Colon (tissue), 2 donors: ENCODE measurements around the gene CGB8.
"Not testable (repeated sequence)": the region's sequence is repeated elsewhere in the genome, so short reads cannot be mapped to it uniquely, and the experiment has no call there.

Source experiments
- FAIRE-seq: peaks from 2 replicates; lab custom pipeline; 2012; peaks lifted over from hg19 to GRCh38; lab: Jason Lieb, UNC
- donor health status: control.
- donor health status: control.

Gene CGB8

DNA sequence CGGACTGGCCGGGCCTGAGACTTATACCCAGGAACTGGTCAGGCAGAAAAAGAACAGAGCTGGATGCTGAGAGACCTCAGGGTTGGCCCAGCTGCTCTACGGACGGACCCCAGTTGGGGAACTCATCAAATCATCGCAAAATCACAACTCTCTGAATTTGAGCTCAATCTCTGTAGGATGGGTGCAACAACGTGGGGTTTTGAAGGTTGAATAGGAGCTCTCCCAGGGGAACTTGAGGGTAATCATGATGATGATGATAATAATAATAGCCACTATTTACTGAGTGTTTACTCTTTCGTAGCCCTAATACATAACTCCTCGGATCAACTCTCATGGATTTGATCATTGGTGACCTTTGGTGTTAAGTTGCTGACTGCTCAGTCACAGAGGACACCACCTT, 18.6 kb downstream of the CGB8 start:
- FAIRE-seq, result not testable (repeated sequence)

DNA sequence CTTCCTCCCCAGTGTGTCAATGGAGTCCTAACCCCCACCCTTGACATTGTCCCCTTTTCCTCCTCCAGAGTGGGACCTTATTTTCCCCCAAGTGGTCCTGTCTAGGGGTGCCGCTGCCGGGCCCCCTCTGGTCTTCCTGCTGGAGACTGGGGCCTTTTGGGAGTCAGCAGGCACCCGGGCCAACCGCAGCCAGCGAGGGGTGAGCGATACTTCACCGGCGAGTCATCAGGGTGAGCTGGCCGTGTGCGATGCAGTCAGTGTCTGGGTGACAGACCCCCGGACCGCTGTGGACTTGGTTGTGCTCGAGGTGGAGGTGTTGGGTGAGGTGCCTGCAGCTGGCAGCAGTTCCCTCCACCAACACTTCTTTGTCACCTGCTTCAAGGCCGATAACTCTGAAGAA, 19.2 kb downstream of the CGB8 start:
- FAIRE-seq, result not testable (repeated sequence)

DNA sequence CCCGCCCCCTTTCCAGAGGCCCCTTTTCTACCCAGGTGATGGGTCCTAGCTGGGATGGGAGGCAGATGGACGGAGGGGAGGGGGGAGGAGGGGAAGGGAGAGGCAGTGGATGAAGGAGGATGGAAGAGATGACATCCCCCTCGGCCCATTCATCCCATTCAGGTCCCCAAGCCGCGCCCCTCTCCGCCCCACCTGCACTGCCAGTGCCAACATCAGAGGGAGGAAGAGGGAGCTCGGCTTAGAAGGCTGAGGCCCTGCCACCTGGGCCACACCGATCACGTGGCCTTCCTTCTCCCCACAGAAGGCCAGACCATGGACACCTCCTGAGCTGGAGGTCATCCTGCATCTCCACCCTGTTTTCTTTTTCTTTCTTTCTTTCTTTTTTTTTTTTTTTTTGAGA, 20.2 kb downstream of the CGB8 start:
- FAIRE-seq, result not testable (repeated sequence)

DNA sequence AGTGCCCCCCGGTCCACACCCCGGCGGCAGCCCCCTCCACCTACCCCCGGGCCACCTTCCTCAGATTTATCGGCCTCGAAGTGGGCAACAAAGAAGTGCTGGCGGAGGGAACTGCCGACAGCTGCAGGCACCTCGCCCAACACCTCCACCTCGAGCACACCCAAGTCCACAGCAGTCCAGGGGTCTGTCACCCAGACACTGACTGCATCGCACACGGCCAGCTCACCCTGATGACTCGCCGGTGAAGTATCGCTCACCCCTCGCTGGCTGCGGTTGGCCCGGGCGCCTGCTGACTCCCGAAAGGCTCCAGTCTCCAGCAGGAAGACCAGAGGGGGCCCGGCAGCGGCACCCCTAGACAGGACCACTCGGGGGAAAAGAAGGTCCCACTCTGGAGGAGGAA, 23.3 kb downstream of the CGB8 start:
- FAIRE-seq, result not testable (repeated sequence)

DNA sequence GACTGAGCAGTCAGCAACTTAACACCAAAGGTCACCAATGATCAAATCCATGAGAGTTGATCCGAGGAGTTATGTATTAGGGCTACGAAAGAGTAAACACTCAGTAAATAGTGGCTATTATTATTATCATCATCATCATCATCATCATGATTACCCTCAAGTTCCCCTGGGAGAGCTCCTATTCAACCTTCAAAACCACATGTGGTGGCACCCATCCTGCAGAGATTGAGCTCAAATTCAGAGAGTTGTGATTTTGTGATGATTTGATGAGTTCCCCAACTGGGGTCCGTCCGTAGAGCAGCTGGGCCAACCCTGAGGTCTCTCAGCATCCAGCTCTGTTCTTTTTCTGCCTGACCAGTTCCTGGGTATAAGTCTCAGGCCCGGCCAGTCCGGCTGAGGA, 23.8 kb downstream of the CGB8 start:
- FAIRE-seq, result not testable (repeated sequence)

DNA sequence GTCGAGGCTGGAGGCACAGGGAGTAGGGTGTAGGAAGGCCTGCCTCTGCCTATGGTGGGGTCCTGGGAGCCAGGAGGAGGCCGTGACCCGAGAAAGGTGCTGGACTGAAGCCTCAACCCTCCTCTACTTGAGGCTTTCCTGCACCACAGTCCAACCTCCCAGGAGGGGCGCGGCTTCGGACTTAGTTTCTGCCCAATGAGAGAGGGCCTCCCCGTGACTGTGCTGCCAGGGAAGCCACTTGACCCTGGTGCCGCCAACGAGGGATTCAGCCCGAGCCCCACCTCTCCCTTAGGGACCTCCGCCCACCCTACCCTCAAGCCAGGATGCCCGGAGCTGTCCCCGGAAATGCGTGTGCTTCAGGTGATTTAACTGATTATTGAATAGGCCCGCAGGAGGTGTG, 24.7 kb downstream of the CGB8 start, which contains the start of gene CGB3:
CGB3 (minus strand) TSS at position 101 of the 400 bp plus-strand sequence. CDS start 362 bp downstream, outside the sequence.
- FAIRE-seq, result not testable (repeated sequence)

DNA sequence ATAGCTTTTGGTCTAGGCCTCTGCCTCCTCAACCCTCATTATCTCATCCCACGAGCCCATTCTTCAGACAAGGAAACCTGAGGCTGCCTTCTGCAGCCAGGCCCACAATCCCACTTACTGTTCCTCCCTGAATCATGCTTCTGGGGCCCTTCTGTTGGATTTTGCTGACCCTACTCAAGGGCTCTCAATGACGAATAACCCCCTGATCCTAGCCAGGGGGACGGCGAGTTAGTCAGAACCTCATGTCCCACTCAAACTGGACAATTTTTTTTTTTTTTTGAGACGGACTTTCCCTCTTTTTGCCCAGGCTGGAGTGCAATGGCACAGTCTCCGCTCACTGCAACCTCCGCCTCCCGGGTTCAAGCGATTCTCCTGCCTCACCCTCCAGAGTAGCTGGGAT, 26.8 kb downstream of the CGB8 start:
- FAIRE-seq, result no peak

DNA sequence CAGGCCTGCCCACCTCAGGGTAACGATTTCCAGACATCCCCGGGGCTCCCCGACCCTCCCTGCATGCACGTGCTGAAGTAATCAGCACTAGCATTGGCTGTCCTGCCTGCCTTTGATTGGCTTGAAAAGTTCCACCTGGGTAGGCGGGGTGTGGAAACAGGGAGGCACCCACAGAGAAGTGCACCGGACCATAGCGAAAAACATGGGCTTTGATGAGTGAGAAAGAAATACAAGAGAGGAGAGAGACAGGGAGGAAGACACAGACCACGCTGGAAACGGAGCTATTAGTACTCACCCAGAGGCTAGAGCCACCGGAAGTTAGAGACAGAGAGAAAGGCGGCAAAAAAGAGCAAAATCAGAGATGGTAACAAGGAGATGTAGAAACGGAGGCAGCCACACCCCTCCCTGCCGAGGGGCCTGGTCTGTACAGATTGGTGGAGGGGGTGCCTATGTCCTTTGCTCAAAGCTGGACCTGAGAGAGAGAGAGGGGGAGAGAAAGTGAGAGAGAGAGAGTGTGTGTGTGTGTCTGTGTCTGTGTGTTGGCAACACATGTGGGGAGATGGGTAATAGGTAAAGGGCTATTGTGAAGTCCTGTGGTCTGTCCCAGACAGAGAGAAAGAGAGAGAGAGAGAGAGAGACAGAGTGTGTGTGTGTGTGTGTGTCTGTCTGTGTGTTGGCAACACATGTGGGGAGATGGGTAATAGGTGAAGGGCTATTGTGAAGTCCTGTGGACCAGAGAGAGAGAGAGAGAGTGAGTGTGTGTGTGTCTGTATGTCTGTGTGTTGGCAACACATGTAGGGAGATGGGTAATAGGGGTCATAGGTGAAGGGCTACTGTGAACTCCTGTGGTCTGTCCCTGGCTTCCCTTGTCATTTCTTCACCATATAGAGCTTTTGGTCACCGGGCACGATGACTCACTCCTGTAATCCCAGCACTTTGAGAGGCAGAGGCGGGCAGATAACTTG, 27.7 kb downstream of the CGB8 start:
- FAIRE-seq, result no peak

DNA sequence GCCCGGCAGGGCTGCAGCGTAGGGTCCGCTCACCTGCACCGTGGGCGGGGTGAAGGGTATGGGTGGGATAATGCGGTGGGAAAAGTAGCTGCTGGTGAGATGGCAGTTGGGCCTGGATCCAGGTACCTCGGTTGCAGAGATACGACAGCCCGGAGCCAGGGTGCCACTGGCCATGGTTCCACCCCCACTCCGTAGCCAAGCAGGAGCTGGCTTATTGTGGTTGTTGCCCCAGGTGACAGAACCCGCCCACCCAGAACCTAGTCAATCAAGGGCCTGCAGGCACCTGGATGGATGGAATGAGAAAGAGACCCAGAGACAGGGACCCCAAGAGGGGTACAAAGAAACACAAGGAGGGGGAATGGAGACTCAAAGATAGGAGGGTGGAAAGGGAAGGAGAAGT, 28.6 kb downstream of the CGB8 start:
- no peak for FAIRE-seq

DNA sequence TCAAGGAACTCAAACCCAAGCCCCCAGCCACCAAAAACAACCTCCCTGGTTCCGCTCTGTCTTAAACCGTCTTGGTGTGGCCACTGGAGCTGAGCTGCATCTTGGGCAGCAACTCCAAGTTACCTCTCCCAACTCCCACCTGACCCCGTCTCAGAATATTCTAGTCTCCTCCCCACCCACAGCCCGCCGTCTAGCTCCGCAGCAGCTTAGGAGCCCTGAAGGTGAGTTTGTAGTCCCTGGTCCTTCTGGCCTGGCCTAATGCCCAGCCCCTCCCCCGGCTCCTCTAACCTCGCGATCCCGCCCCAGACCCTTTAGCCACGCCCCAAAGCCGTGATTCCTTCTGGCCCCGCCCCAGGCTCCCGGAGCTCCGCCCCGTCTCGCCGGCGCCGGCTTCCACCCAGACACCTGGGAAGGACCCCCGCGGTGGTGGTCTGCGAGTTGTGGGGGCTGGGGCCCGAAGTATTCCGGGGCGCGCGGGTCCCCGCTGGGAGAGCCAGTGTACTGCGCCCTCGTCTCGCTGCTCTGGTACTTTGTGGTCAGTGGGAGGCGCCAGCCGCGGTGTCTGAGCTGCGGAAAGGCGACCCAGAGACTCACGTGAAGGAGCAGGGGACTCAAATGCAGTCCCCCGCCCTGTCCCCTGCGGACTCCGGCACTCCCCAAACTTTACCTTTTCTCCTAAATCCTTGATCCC, 29.5 kb downstream of the CGB8 start:
- no peak for FAIRE-seq

DNA sequence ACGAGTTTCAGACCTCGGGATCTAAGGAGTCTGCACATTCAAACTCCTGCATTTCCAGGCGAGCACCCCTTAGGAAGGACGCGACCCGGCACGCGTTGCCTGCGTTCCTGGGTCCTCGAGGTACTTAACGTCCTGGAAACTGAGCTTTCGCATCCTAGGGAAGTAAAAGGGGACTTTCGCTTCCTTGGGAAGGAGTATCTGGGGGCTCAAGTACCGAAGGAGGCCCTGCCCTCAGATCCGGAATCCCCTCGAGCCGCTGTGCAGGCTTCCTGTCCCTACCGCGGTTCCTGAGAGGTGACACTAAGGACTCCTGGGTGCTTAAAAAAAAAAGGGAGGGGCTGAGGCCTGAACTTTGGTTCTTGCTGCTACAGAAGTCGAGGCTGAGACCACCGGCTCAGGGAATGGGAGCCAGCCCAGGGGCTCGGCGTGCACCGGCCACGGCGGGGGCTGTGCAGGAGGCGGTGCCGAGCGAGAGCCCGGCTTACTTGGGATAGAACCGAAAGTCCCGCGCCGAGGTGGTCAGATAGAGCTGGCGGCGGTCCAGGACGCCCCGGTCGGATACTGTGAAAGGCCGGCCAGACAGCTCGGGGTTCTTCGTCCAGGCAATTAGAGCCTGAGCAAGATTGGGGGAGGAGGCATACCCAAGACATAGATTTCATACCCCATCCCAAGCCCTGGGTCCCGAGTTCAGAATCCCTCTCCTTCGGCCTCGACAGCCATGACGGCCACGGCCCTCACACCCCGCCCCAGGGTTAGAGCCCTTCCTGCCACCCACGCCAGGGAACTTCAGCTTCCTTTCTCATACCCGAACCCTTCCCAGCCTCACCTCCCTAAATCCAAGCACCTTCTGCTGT, 30.3 kb downstream of the CGB8 start:
- FAIRE-seq, result not testable (repeated sequence)

DNA sequence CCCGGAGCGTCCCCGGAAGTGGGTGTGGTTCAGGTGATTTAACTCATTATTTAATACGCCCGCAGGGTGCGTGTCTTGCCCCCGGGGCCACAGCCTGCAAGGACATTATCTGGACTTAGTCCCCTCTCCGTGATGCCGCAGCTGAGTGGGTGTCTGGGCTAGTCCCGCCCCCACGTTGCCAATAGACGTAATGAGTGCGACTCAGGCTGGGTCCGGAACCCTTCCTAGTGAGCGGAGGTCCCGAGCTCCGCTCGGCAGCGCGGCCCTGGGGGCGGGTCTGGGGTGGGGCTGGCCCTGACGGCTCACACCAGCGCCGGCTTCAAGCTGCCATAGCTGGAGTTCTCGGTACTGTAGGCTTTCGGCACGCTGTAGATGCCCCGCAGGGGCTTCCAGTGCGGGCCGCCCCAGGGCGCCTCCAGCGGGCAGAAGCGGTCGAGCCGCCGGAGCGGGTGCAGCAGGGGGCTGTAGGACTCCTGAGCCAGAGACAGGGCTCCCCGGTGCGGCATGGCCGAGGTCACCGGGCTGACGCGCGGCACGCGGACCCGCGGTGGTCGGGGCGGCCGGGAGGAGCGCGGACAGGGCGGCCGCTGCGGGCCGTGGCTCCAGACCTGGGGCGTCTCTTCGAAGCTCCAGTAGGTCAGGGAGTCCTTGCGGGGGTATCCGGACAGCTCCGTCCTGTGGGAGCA, 31.1 kb downstream of the CGB8 start:
- no peak for FAIRE-seq

DNA sequence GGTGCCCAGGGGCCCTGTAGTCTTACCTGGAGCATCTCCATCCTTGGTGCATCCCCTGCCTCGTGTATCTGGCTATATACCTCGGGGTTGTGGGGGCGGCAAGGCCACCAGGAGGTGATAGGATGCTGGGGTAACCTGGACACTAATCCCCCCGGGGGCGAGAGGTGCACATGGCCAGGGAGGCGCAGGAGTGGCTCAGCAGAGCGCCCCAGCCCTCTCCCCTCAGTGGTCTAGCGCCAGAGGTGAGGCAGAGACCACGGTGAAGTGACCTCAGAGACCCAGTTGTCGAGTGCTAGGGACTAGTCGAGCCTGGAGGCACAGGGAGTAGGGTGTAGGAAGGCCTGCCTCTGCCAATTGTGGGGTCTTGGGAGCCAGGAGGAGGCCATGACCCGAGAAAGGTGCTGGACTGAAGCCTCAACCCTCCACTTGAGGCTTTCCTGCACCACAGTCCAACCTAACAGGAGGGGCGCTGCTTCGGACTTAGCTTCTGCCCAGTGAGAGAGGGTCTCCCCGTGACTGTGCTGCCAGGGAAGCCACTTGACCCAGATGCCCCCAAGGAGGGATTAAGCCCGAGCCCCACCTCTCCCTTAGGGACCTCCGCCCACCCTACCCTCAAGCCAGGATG, 31.8 kb downstream of the CGB8 start, which contains the start of gene LHB:
LHB (minus strand) TSS at position 51 of the 625 bp plus-strand sequence; CDS start at position 41, 10 bp downstream.
- FAIRE-seq, result no peak

DNA sequence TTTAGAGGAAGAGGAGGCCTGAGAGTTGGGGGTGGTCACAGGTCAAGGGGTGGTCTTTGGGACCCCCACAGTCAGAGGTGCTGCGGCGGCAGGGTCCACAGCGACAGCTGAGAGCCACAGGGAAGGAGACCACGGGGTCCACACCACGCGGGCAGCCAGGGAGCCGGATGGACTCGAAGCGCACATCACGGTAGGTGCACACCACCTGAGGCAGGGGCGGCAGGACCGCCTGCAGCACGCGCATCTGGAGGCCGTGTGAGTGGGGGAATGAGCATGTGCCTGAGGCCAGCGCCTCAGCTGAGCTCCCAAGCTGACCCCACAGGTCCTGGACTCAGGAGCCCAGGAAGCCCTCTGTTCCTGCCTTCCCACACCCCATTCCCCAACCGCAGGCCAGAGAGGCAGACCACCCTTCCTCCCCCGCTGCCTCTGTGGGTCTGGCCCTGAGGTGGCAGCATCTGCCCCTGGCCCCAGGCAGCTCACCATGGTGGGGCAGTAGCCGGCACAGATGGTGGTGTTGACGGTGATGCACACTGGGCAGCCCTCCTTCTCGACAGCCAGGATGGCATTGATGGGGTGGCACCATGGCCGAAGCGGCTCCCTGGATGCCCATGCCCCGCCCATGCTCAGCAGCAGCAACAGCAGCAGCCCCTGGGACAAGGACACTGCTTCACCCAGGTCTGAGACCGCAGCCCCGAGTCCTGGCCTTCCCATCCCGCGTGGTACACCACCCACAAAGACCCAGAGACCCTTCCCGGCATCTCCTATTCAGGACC, 32.7 kb downstream of the CGB8 start:
- no peak for FAIRE-seq

DNA sequence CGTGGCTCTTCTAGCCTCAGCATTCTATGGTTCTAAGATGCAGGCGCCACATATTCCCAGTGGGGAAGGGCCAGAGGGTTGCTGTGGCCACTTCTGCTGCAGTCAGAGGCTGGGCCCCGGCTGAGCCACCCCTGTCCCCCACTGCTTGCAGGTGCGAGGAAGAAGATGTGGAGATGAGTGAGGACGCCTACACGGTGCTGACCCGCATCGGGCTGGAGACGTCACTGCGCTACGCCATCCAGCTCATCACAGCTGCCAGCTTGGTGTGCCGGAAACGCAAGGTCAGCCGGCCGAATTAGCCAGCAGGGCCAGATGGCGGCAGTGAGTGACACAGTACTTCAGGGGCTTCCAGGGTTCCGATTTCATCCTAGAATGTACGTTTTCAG, 34.0 kb downstream of the CGB8 start:
- no peak for FAIRE-seq

DNA sequence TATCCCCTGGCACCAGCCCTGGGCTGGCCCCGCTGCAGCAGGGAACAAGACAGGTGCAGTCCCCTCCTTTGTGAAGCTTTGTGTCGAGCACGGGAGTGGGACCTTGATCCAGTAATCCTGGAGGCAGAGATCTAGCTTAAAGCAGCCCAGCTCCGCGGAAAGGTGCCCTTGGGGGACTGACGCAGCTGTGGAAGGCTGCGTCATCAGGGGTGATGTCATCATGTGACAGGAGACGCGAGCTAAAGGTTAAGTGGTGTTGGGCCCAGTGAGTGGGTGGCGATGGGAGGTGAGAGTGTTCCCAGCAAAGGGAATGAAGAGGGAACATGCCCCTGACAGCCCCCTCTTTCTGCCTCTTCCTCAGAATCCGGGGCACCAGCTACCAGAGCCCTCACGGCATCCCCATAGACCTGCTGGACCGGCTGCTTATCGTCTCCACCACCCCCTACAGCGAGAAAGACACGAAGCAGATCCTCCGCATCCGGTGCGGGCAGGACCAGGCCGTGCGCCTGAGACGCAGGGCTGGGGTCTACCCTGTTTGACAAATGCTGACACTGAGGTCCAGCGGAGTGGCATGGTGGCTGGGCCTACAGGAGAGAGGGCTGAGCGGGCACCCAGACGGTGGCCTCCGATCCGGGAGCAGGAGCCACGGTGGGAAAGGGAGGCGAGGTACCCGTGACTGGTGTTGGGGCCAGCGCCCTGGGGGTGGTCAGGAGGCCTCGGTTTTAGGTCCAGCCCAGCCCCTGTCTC, 34.6 kb downstream of the CGB8 start:
- FAIRE-seq, result no peak

DNA sequence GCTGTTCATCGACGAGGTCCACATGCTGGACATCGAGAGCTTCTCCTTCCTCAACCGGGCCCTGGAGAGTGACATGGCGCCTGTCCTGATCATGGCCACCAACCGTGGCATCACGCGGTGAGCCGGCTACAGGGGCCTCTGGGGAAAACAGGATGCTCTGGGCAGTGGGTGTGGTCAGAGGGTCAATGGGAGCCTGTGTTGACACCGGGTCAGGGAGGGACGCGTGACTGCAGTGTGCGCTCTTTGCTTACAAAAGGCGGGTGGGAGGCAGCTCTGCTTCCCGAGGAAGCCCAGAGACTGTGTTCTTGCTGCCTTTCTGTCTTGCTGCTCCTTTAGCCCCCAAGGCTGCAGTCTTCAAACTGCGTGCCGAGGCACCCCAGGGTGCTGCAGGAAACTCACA, 37.7 kb downstream of the CGB8 start:
- no peak for FAIRE-seq

DNA sequence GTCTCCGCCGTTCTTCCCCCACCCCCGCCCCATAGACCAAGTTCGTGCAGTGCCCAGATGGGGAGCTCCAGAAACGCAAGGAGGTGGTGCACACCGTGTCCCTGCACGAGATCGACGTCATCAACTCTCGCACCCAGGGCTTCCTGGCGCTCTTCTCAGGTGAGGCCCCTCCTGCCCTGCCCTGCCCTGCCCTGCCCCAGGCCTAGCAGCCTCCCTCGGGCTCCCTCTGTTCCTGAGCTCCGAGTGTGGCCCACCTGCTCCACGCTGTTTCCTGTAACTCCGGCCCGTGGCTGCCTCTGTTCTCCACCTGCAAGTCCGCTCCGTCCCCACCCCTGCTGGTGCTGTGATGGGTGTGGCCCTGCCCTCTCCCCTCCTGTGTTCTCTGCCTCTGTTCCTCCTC, 38.5 kb downstream of the CGB8 start:
- no peak for FAIRE-seq

DNA sequence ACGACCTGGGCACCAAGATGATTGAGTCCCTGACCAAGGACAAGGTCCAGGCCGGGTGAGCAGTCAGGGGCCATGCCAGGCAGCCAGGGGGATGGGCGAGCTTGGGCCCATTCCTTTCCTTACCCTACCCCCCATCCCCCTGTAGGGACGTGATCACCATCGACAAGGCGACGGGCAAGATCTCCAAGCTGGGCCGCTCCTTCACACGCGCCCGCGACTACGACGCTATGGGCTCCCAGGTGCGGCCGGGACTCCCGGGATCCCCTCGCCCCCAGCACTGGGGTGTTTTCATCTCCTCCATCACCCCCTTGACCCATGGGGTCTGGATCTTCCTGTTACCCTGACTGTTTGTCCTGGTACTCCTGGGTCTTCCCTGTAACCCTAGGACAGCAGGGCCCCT, 39.1 kb downstream of the CGB8 start:
- no peak for FAIRE-seq

DNA sequence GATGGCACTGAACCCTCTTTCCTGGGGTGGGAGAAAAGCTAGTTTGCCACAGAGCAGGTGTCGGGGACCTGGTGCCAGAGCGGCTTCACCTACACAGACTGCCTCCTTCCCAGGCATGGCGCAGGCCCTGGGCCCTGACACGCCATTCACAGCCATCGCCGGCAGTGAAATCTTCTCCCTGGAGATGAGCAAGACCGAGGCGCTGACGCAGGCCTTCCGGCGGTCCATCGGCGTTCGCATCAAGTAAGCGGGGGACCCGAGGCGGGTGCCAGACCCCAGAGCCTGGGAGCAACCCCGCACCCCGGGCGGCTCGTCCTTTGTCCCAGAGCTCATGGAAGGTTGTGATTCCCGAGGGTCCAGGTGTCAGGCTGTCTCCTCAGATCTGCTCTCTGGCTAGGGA, 42.0 kb downstream of the CGB8 start:
- FAIRE-seq, result no peak
